ENCODE results near the gene CNIH3. TPM values are rescaled to one million over a fixed set of nuclear protein-coding genes. Genes with fewer than 3 reads are reported as not detected.

CNIH3 gene
- total RNA-seq, 1 donor from 2014 or later, result 2.5 TPM

GRCh38 chr1:224640587-224640986, 24.5 kb downstream of the CNIH3 start:
- H3K79me2 ChIP-seq (ENCODE audit: low read depth), result no peaks in the 10 kb centered on the region
- no peak for DNase-seq (ENCODE audit: low spot score)
- H3K4me3 Mint-ChIP-seq, result no peak overlapping the region

DNA sequence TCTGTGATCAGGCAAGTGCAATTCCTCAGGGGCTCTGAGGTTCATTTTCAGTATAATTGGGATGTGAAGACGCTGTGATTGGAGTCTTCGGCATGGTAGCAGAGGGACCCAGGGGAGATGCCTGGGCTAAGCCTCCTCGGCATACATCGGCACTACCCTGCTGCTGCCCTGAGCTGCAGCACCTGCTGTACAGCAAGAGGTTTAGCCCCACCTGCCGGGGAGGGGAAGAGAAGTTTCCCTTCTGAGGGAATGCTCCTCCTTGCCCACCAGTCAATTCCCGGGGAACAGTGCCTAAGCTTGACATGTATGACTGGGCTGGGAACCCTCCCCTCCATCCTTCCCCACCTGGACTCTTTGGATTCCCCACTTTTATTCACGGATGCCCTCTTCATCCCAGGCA, 24.9 kb downstream of the CNIH3 start:
- peaks cover 4% of the 10 kb centered on the region for H3K4me1 Mint-ChIP-seq
- Histone ChIP-seq H3K4me2 (no peak overlapping the region), H3K27me3 (no peaks in the 10 kb centered on the region), H3K27ac (no peak overlapping the region), H3K9me3 (ENCODE audit: low read depth) (no peaks in the 10 kb centered on the region), H3K36me3 (no peaks in the 10 kb centered on the region), H3K9ac (no peak overlapping the region), H3K4me1 (peaks cover 6% of the 10 kb centered on the region), H3F3A (ENCODE audit: low read depth) (no peaks in the 10 kb centered on the region), H2AFZ (replicated peaks) (no peak overlapping the region), H4K20me1 (ENCODE audit: low read depth) (no peaks in the 10 kb centered on the region), H3K79me2 (ENCODE audit: low read depth) (no peaks in the 10 kb centered on the region), H3K4me3 (no peak overlapping the region)
- no peak overlapping the region for H3K4me3 Mint-ChIP-seq
- no peaks in the 10 kb centered on the region for H3K9me3 Mint-ChIP-seq
- TF ChIP-seq EZH2 (IDR thresholded peaks at IDR 0.05) (no peak), EZH2phosphoT487 (IDR thresholded peaks at IDR 0.05) (no peak), CTCF (IDR thresholded peaks at IDR 0.05) (peak; percentile 43)
- H3K27ac Mint-ChIP-seq, result no peak overlapping the region
- H3K27me3 Mint-ChIP-seq (ENCODE audit: insufficient read depth, low read depth), result peaks cover 5% of the 10 kb centered on the region
- DNase-seq (ENCODE audit: low spot score), result peak; percentile 68
- no peaks in the 10 kb centered on the region for H3K36me3 Mint-ChIP-seq

More at GRCh38 chr1:224640587-224640986, 24.5 kb downstream of the CNIH3 start:
- H3K9me3 ChIP-seq (ENCODE audit: low read depth), result no peaks in the 10 kb centered on the region
- Mint-ChIP-seq H3K36me3 (no peaks in the 10 kb centered on the region), H3K27me3 (ENCODE audit: insufficient read depth, low read depth) (peaks cover 5% of the 10 kb centered on the region), H3K27ac (no peak overlapping the region), H3K4me1 (peaks cover 4% of the 10 kb centered on the region), H3K9me3 (no peaks in the 10 kb centered on the region)
- H3K27me3 ChIP-seq, result no peaks in the 10 kb centered on the region
- no peaks in the 10 kb centered on the region for H4K20me1 ChIP-seq (ENCODE audit: low read depth)
- H3K36me3 ChIP-seq, result no peaks in the 10 kb centered on the region
- no peak overlapping the region for H3K27ac ChIP-seq
- H3K4me2 ChIP-seq, result no peak overlapping the region
- H3K4me1 ChIP-seq, result peaks cover 6% of the 10 kb centered on the region
- TF ChIP-seq EZH2phosphoT487 (IDR thresholded peaks at IDR 0.05) (no peak), EZH2 (IDR thresholded peaks at IDR 0.05) (no peak), CTCF (IDR thresholded peaks at IDR 0.05) (no peak)
- no peaks in the 10 kb centered on the region for H3F3A ChIP-seq (ENCODE audit: low read depth)
- no peak overlapping the region for H3K4me3 ChIP-seq
- no peak overlapping the region for H2AFZ ChIP-seq (replicated peaks)
- H3K9ac ChIP-seq, result no peak overlapping the region

GRCh38 chr1:224643653-224644052, 27.5 kb downstream of the CNIH3 start:
- Histone ChIP-seq H3K79me2 (ENCODE audit: low read depth) (no peaks in the 10 kb centered on the region), H3K4me3 (no peak overlapping the region), H3K27me3 (no peaks in the 10 kb centered on the region), H3K27ac (no peak overlapping the region), H3F3A (ENCODE audit: low read depth) (no peaks in the 10 kb centered on the region), H3K9me3 (ENCODE audit: low read depth) (no peaks in the 10 kb centered on the region), H3K36me3 (no peaks in the 10 kb centered on the region), H3K4me2 (no peak overlapping the region), H3K9ac (no peak overlapping the region), H3K4me1 (peaks cover 6% of the 10 kb centered on the region), H4K20me1 (ENCODE audit: low read depth) (no peaks in the 10 kb centered on the region), H2AFZ (replicated peaks) (no peak overlapping the region)
- Mint-ChIP-seq H3K27me3 (ENCODE audit: insufficient read depth, low read depth) (peaks cover 5% of the 10 kb centered on the region), H3K27ac (no peak overlapping the region), H3K9me3 (no peaks in the 10 kb centered on the region), H3K4me3 (no peak overlapping the region), H3K4me1 (peaks cover 4% of the 10 kb centered on the region), H3K36me3 (no peaks in the 10 kb centered on the region)
- TF ChIP-seq CTCF (IDR thresholded peaks at IDR 0.05) (no peak), EZH2phosphoT487 (IDR thresholded peaks at IDR 0.05) (no peak)
- DNase-seq (ENCODE audit: low spot score), result no peak
